WTC11 (cell line): ENCODE data around the gene ZKSCAN2. TPM values are rescaled to one million over a fixed set of nuclear protein-coding genes. Genes with fewer than 3 reads are reported as not detected.

Experiments
- ATAC-seq: fragments of 200-7000 bp; cut with Tn5 transposase; 2 replicates; pipeline ENCODE4 v1.10.0; 2021; ENCODE audit warnings: mild to moderate bottlenecking, moderate library complexity
- CTCF ChIA-PET: fragments of 300-600 bp; sonication (Branson Sonifier 250); formaldehyde crosslinking; loops from one replicate; lab custom pipeline; 2021; ENCODE audit warnings: antibody characterized with exemption; lab: Charles Lee
- POLR2A ChIA-PET: fragments of 350-600 bp; sonication (Branson Sonifier 250); formaldehyde crosslinking; loops from one replicate; lab custom pipeline; 2021; ENCODE audit warnings: antibody characterized with exemption; lab: Charles Lee
- DNase-seq: peaks from one replicate; pipeline ENCODE4 v3.0.0; 2021; ENCODE audit warnings: low spot score
- H3K27ac Mint-ChIP-seq: 2 replicates; pipeline ENCODE4 v1.8.0; 2021; ENCODE audit warnings: mixed read lengths
- H3K27me3 Mint-ChIP-seq: 2 replicates; pipeline ENCODE4 v1.8.0; 2021; ENCODE audit warnings: low read depth, mild to moderate bottlenecking, moderate library complexity, mixed read lengths
- H3K36me3 Mint-ChIP-seq: 2 replicates; pipeline ENCODE4 v1.8.0; 2021; ENCODE audit warnings: mixed read lengths
- H3K4me1 Mint-ChIP-seq: 2 replicates; pipeline ENCODE4 v1.8.0; 2022; ENCODE audit warnings: mixed read lengths
- H3K4me3 Mint-ChIP-seq: 2 replicates; pipeline ENCODE4 v1.8.0; 2021; ENCODE audit warnings: mild to moderate bottlenecking, moderate library complexity, mixed read lengths
- H3K9me3 Mint-ChIP-seq: 2 replicates; pipeline ENCODE4 v1.8.0; 2021; ENCODE audit warnings: mixed read lengths
- AFF4 ChIP-seq: sonication (generic); formaldehyde crosslinking; IDR thresholded peaks from 2 replicates; pipeline ENCODE4 v1.8.1; 2023; ENCODE audit warnings: mild to moderate bottlenecking, missing genetic modification reagents, borderline replicate concordance
- ATF2 ChIP-seq: sonication (generic); formaldehyde crosslinking; IDR thresholded peaks from 2 replicates; pipeline ENCODE4 v1.8.1; 2022; ENCODE audit warnings: low read depth, missing genetic modification reagents, borderline replicate concordance
- ELF4 ChIP-seq: sonication (generic); formaldehyde crosslinking; IDR thresholded peaks from 2 replicates; pipeline ENCODE4 v1.8.1; 2022; ENCODE audit warnings: low read depth, mild to moderate bottlenecking, moderate library complexity, missing genetic modification reagents
- FOXP1 ChIP-seq: sonication (generic); formaldehyde crosslinking; IDR thresholded peaks from 2 replicates; pipeline ENCODE4 v1.8.0; 2022; ENCODE audit warnings: missing genetic modification reagents, mild to moderate bottlenecking, moderate library complexity, borderline replicate concordance
- FOXP4 ChIP-seq: sonication (generic); formaldehyde crosslinking; IDR thresholded peaks from 2 replicates; pipeline ENCODE4 v1.8.0; 2022; ENCODE audit warnings: mild to moderate bottlenecking, missing genetic modification reagents
- IRF1 ChIP-seq: sonication (generic); formaldehyde crosslinking; IDR thresholded peaks from 2 replicates; pipeline ENCODE4 v1.8.0; 2023; ENCODE audit warnings: missing genetic modification reagents
- JAZF1 ChIP-seq: fragments of 250-450 bp; sonication (Bioruptor Pico); IDR thresholded peaks from 2 replicates; pipeline ENCODE4 v1.9.0; 2021; ENCODE audit warnings: moderate library complexity, mild to moderate bottlenecking, inconsistent platforms
- PRDM15 ChIP-seq: sonication (generic); formaldehyde crosslinking; IDR thresholded peaks from 2 replicates; pipeline ENCODE4 v1.8.0; 2022; ENCODE audit warnings: missing genetic modification reagents
- TEAD4 ChIP-seq: sonication (generic); formaldehyde crosslinking; IDR thresholded peaks from 2 replicates; pipeline ENCODE4 v1.8.0; 2022; ENCODE audit warnings: mild to moderate bottlenecking, missing genetic modification reagents
- ZBTB21 ChIP-seq: sonication (generic); formaldehyde crosslinking; IDR thresholded peaks from 2 replicates; pipeline ENCODE4 v1.8.1; 2023; ENCODE audit warnings: mild to moderate bottlenecking, missing genetic modification reagents, borderline replicate concordance
- ZNF425 ChIP-seq: fragments of 250-450 bp; sonication (Bioruptor Pico); conservative IDR thresholded peaks from 2 replicates; pipeline ENCODE4 v1.9.0; 2021; ENCODE audit warnings: mild to moderate bottlenecking
- total RNA-seq: library from RNA; stranded (reverse); gene quantifications from 3 replicates; pipeline ENCODE4 v1.2.3, GENCODE V29; 2021
- TF ChIP-seq, protein P1 (sequence below): sonication (generic); formaldehyde crosslinking; IDR thresholded peaks from 2 replicates; pipeline ENCODE4 v1.8.0; 2023; ENCODE audit warnings: mild to moderate bottlenecking, missing genetic modification reagents
- TF ChIP-seq, protein P2 (sequence below): fragments of 250-450 bp; sonication (Bioruptor Pico); IDR thresholded peaks from 2 replicates; pipeline ENCODE4 v1.9.0; 2021; ENCODE audit warnings: mild to moderate bottlenecking, borderline replicate concordance
- TF ChIP-seq, protein P3 (sequence below): sonication (generic); formaldehyde crosslinking; IDR thresholded peaks from 2 replicates; pipeline ENCODE4 v1.8.1; 2022; ENCODE audit warnings: mild to moderate bottlenecking, moderate library complexity, missing genetic modification reagents

The ZKSCAN2 gene
- total RNA-seq, 1 experiment from 2014 or later = 13.0 TPM

GRCh38 chr16:25264597-25264996 is 7.0 kb upstream of the ZKSCAN2 start:
- Mint-ChIP-seq H3K27me3 (no peaks in the 10 kb centered on the region), H3K9me3 (peaks cover 3% of the 10 kb centered on the region; the same call in 1 of the 2 replicates), H3K27ac (no peak overlapping the region), H3K36me3 (peaks cover 39% of the 10 kb centered on the region), H3K4me1 (peaks cover 12% of the 10 kb centered on the region), H3K4me3 (no peak overlapping the region)
- no peak for ATAC-seq
- CTCF ChIA-PET = no interaction called here
- POLR2A ChIA-PET = no interaction called here
- peak; percentile 12 for DNase-seq
- TF ChIP-seq, protein P1, sequence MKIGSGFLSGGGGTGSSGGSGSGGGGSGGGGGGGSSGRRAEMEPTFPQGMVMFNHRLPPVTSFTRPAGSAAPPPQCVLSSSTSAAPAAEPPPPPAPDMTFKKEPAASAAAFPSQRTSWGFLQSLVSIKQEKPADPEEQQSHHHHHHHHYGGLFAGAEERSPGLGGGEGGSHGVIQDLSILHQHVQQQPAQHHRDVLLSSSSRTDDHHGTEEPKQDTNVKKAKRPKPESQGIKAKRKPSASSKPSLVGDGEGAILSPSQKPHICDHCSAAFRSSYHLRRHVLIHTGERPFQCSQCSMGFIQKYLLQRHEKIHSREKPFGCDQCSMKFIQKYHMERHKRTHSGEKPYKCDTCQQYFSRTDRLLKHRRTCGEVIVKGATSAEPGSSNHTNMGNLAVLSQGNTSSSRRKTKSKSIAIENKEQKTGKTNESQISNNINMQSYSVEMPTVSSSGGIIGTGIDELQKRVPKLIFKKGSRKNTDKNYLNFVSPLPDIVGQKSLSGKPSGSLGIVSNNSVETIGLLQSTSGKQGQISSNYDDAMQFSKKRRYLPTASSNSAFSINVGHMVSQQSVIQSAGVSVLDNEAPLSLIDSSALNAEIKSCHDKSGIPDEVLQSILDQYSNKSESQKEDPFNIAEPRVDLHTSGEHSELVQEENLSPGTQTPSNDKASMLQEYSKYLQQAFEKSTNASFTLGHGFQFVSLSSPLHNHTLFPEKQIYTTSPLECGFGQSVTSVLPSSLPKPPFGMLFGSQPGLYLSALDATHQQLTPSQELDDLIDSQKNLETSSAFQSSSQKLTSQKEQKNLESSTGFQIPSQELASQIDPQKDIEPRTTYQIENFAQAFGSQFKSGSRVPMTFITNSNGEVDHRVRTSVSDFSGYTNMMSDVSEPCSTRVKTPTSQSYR = no peak
- no peak for TF ChIP-seq FOXP4
- no peak for TF ChIP-seq ELF4 (CRISPR knock-in tag)
- TF ChIP-seq TEAD4 (CRISPR knock-in tag) = no peak
- no peak for TF ChIP-seq FOXP1
- TF ChIP-seq, protein P2, sequence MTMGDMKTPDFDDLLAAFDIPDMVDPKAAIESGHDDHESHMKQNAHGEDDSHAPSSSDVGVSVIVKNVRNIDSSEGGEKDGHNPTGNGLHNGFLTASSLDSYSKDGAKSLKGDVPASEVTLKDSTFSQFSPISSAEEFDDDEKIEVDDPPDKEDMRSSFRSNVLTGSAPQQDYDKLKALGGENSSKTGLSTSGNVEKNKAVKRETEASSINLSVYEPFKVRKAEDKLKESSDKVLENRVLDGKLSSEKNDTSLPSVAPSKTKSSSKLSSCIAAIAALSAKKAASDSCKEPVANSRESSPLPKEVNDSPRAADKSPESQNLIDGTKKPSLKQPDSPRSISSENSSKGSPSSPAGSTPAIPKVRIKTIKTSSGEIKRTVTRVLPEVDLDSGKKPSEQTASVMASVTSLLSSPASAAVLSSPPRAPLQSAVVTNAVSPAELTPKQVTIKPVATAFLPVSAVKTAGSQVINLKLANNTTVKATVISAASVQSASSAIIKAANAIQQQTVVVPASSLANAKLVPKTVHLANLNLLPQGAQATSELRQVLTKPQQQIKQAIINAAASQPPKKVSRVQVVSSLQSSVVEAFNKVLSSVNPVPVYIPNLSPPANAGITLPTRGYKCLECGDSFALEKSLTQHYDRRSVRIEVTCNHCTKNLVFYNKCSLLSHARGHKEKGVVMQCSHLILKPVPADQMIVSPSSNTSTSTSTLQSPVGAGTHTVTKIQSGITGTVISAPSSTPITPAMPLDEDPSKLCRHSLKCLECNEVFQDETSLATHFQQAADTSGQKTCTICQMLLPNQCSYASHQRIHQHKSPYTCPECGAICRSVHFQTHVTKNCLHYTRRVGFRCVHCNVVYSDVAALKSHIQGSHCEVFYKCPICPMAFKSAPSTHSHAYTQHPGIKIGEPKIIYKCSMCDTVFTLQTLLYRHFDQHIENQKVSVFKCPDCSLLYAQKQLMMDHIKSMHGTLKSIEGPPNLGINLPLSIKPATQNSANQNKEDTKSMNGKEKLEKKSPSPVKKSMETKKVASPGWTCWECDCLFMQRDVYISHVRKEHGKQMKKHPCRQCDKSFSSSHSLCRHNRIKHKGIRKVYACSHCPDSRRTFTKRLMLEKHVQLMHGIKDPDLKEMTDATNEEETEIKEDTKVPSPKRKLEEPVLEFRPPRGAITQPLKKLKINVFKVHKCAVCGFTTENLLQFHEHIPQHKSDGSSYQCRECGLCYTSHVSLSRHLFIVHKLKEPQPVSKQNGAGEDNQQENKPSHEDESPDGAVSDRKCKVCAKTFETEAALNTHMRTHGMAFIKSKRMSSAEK (CRISPR knock-in tag) = no peak
- TF ChIP-seq ATF2 (CRISPR knock-in tag) = no peak
- TF ChIP-seq, protein P3, sequence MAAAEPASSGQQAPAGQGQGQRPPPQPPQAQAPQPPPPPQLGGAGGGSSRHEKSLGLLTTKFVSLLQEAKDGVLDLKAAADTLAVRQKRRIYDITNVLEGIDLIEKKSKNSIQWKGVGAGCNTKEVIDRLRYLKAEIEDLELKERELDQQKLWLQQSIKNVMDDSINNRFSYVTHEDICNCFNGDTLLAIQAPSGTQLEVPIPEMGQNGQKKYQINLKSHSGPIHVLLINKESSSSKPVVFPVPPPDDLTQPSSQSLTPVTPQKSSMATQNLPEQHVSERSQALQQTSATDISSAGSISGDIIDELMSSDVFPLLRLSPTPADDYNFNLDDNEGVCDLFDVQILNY (CRISPR knock-in tag) = no peak
- no peak for TF ChIP-seq AFF4
- TF ChIP-seq ZNF425 (CRISPR knock-in tag) = no peak
- TF ChIP-seq PRDM15 (CRISPR knock-in tag) = no peak
- no peak for TF ChIP-seq ZBTB21 (CRISPR knock-in tag)
- no peak for TF ChIP-seq IRF1 (CRISPR knock-in tag)
- TF ChIP-seq JAZF1 (CRISPR knock-in tag) = no peak
